H9 (cell line): Measurements from ENCODE around the gene SDC4. TPM values are rescaled to one million over a fixed set of nuclear protein-coding genes. Genes with fewer than 3 reads are reported as not detected.

ENCODE experiments used
- DNase-seq: peaks from one replicate; pipeline ENCODE4 v3.0.0-alpha.2; 2017
- H2AFZ ChIP-seq: one replicate; pipeline ENCODE4 v1.6.1; 2013; ENCODE audit warnings: mild to moderate bottlenecking, low read length, control low read depth, moderate library complexity
- H2AK5ac ChIP-seq: 2 replicates; pipeline ENCODE4 v1.6.1; 2013; ENCODE audit warnings: low read length, control low read depth, mixed read lengths; ENCODE audit not compliant: insufficient read length
- H2BK120ac ChIP-seq: one replicate; pipeline ENCODE4 v1.6.1; 2013; ENCODE audit warnings: low read depth, mild to moderate bottlenecking, low read length, control low read depth, inconsistent platforms; ENCODE audit not compliant: poor library complexity, severe bottlenecking
- H2BK12ac ChIP-seq: 2 replicates; pipeline ENCODE4 v1.6.1; 2013; ENCODE audit warnings: low read length, control low read depth, mixed read lengths, low read depth; ENCODE audit not compliant: insufficient read length
- H2BK15ac ChIP-seq: 2 replicates; pipeline ENCODE4 v1.6.1; 2013; ENCODE audit warnings: low read depth, low read length, control low read depth
- H2BK20ac ChIP-seq: one replicate; pipeline ENCODE4 v1.6.1; 2013; ENCODE audit warnings: low read depth, mild to moderate bottlenecking, low read length, control low read depth, inconsistent platforms; ENCODE audit not compliant: poor library complexity, severe bottlenecking
- H2BK5ac ChIP-seq: 2 replicates; pipeline ENCODE4 v1.6.1; 2013; ENCODE audit warnings: low read length, control low read depth, mixed read lengths; ENCODE audit not compliant: insufficient read length
- H3K14ac ChIP-seq: 2 replicates; pipeline ENCODE4 v1.6.1; 2013; ENCODE audit warnings: low read length, control low read depth; ENCODE audit not compliant: insufficient read depth
- H3K18ac ChIP-seq: 2 replicates; pipeline ENCODE4 v1.6.1; 2013; ENCODE audit warnings: low read depth, mild to moderate bottlenecking, mixed read lengths, low read length, control low read depth; ENCODE audit not compliant: insufficient read length
- H3K23ac ChIP-seq: 2 replicates; pipeline ENCODE4 v1.6.1; 2013; ENCODE audit warnings: low read length, control low read depth, mixed read lengths, low read depth; ENCODE audit not compliant: insufficient read length
- H3K23me2 ChIP-seq: 2 replicates; pipeline ENCODE4 v1.6.1; 2013; ENCODE audit warnings: low read depth, mild to moderate bottlenecking, mixed read lengths, low read length, control low read depth; ENCODE audit not compliant: insufficient read length, poor library complexity, severe bottlenecking
- H3K27ac ChIP-seq: 2 replicates; pipeline ENCODE4 v1.5.1; 2013; ENCODE audit warnings: low read length, control low read depth, mixed read lengths, low read depth; ENCODE audit not compliant: insufficient read length
- H3K27me3 ChIP-seq: 2 replicates; pipeline ENCODE4 v1.6.1; 2013; ENCODE audit warnings: low read length, control low read depth, inconsistent platforms; ENCODE audit not compliant: insufficient read depth
- H3K4ac ChIP-seq: 2 replicates; pipeline ENCODE4 v1.6.1; 2013; ENCODE audit warnings: low read depth, mild to moderate bottlenecking, control low read depth, inconsistent platforms, low read length, moderate library complexity
- H3K4me1 ChIP-seq: 2 replicates; pipeline ENCODE4 v1.6.1; 2013; ENCODE audit warnings: low read length, control low read depth, inconsistent platforms; ENCODE audit not compliant: insufficient read depth
- H3K4me2 ChIP-seq: 2 replicates; pipeline ENCODE4 v1.6.1; 2013; ENCODE audit warnings: low read length, control low read depth, mixed read lengths; ENCODE audit not compliant: insufficient read length, insufficient read depth
- H3K56ac ChIP-seq: 2 replicates; pipeline ENCODE4 v1.6.1; 2013; ENCODE audit warnings: low read depth, mild to moderate bottlenecking, mixed read lengths, low read length, control low read depth; ENCODE audit not compliant: insufficient read length
- H3K79me1 ChIP-seq: 2 replicates; pipeline ENCODE4 v1.6.1; 2013; ENCODE audit warnings: low read depth, mild to moderate bottlenecking, moderate library complexity, low read length, control low read depth, inconsistent platforms; ENCODE audit not compliant: insufficient read depth, poor library complexity, severe bottlenecking
- H3K79me2 ChIP-seq: 2 replicates; pipeline ENCODE4 v1.6.1; 2013; ENCODE audit warnings: low read length, control low read depth, inconsistent platforms; ENCODE audit not compliant: insufficient read depth
- H3K9ac ChIP-seq: 2 replicates; pipeline ENCODE4 v1.6.1; 2013; ENCODE audit warnings: low read length, control low read depth, mixed read lengths; ENCODE audit not compliant: insufficient read length; ENCODE audit errors: extremely low read depth
- H3K9me3 ChIP-seq: one replicate; pipeline ENCODE4 v1.6.1; 2013; ENCODE audit warnings: low read depth, low read length, inconsistent platforms; ENCODE audit not compliant: control insufficient read depth
- H3T11ph ChIP-seq: one replicate; pipeline ENCODE4 v1.6.1; 2013; ENCODE audit warnings: mild to moderate bottlenecking, low read length, control low read depth, inconsistent platforms
- H4K20me1 ChIP-seq: one replicate; pipeline ENCODE4 v1.6.1; 2013; ENCODE audit not compliant: control insufficient read depth, insufficient read length, insufficient read depth
- H4K5ac ChIP-seq: 2 replicates; pipeline ENCODE4 v1.6.1; 2013; ENCODE audit warnings: low read depth, mild to moderate bottlenecking, mixed read lengths, low read length, control low read depth; ENCODE audit not compliant: insufficient read length
- H4K8ac ChIP-seq: replicated peaks from 2 replicates; pipeline ENCODE4 v1.6.1; 2013; ENCODE audit warnings: low read length, control low read depth, mixed read lengths, low read depth; ENCODE audit not compliant: insufficient read length
- H4K91ac ChIP-seq: 2 replicates; pipeline ENCODE4 v1.6.1; 2013; ENCODE audit warnings: low read depth, mild to moderate bottlenecking, moderate library complexity, mixed read lengths, low read length, control low read depth; ENCODE audit not compliant: insufficient read length
- H3K27ac Mint-ChIP-seq, 3 experiments: 2 replicates in 2 of 3; 3 replicates in 1 of 3; pipeline ENCODE4 v1.8.0; 2020 to 2021; ENCODE audit warnings: mixed read lengths in 3 of 3, mild to moderate bottlenecking in 1 of 3, moderate library complexity in 1 of 3
- H3K27me3 Mint-ChIP-seq: 2 replicates; pipeline ENCODE4 v1.8.0; 2021; ENCODE audit warnings: low read depth, mild to moderate bottlenecking, moderate library complexity, mixed read lengths
- H3K36me3 Mint-ChIP-seq, 3 experiments: 2 replicates in 2 of 3; 3 replicates in 1 of 3; pipeline ENCODE4 v1.8.0; 2020 to 2021; ENCODE audit warnings: low read depth in 3 of 3, mixed read lengths in 3 of 3; ENCODE audit not compliant: insufficient read depth in 1 of 3
- H3K4me1 Mint-ChIP-seq, 2 experiments: 2 replicates each; pipeline ENCODE4 v1.8.0; 2020; ENCODE audit warnings: mixed read lengths in 2 of 2
- H3K4me3 Mint-ChIP-seq, 2 experiments: 2 replicates in 1 of 2; 3 replicates in 1 of 2; pipeline ENCODE4 v1.8.0; 2020 to 2021; ENCODE audit warnings: mild to moderate bottlenecking in 2 of 2, mixed read lengths in 2 of 2, moderate library complexity in 1 of 2
- H3K9me3 Mint-ChIP-seq, 2 experiments: 2 replicates in 1 of 2; 3 replicates in 1 of 2; pipeline ENCODE4 v1.8.0; 2020; ENCODE audit warnings: mild to moderate bottlenecking in 2 of 2, mixed read lengths in 2 of 2, moderate library complexity in 1 of 2
- CTCF ChIP-seq: fragments of 200-600 bp; sonication (generic); conservative IDR thresholded peaks from 3 replicates; pipeline ENCODE4 v1.8.0; 2021; ENCODE audit warnings: antibody characterized with exemption, mild to moderate bottlenecking
- WGBS: extraction: QIAGEN DNeasy Blood & Tissue Kit; methylation state at CpG from one replicate; pipeline ENCODE4 v1.1.7; 2013; ENCODE audit warnings: missing lambda C conversion rate, low lambda C conversion rate, mixed read lengths; ENCODE audit not compliant: insufficient read length; ENCODE audit errors: extremely low coverage; 5-methylcytosine and 5-hydroxymethylcytosine counted together
- total RNA-seq: library from RNA; stranded (reverse); gene quantifications from 2 replicates; pipeline ENCODE4 v1.2.1, GENCODE V29; 2021

Gene SDC4
- total RNA-seq, 1 experiment from 2014 or later = 50.7 TPM

- no peak overlapping the region for H2AFZ ChIP-seq
- Mint-ChIP-seq H3K27ac (no peak overlapping the region), H3K9me3 (no peaks in the 10 kb centered on the region), H3K4me1 (peaks cover 27 to 34% of the 10 kb centered on the region in 2 experiments), H3K4me3 (no peak overlapping the region), H3K36me3 (no peaks in the 10 kb centered on the region), H3K27me3 (no peaks in the 10 kb centered on the region)
- TF ChIP-seq CTCF = no peak
- H2BK5ac ChIP-seq = no peak overlapping the region
- no peak for DNase-seq
- H3K4me1 ChIP-seq = peaks cover 3% of the 10 kb centered on the region; the same call in 1 of the 2 replicates
- H3K4me2 ChIP-seq = no peak overlapping the region
- no peak overlapping the region for H3T11ph ChIP-seq
- H3K23me2 ChIP-seq = no peaks in the 10 kb centered on the region
- H3K9ac ChIP-seq = no peak overlapping the region
- no peaks in the 10 kb centered on the region for H3K79me2 ChIP-seq
- H4K8ac ChIP-seq = no peak overlapping the region
- H3K18ac ChIP-seq = no peak overlapping the region
- H3K56ac ChIP-seq = no peak overlapping the region
- H4K5ac ChIP-seq = peak overlapping the region; percentile 33
- H3K14ac ChIP-seq = no peak overlapping the region
- H4K91ac ChIP-seq = no peak overlapping the region
- no peak overlapping the region for H2BK20ac ChIP-seq
- H2BK120ac ChIP-seq = no peak overlapping the region
- no peak overlapping the region for H3K27ac ChIP-seq
- no peak overlapping the region for H3K4ac ChIP-seq
- H3K79me1 ChIP-seq = no peaks in the 10 kb centered on the region
- no peaks in the 10 kb centered on the region for H3K27me3 ChIP-seq
- no peak overlapping the region for H2BK12ac ChIP-seq
- no peak overlapping the region for H2BK15ac ChIP-seq
- WGBS = no CpG with 5 or more reads among the region's 1 CpG
- no peaks in the 10 kb centered on the region for H3K9me3 ChIP-seq
- no peak overlapping the region for H3K23ac ChIP-seq
- no peak overlapping the region for H2AK5ac ChIP-seq
- no peaks in the 10 kb centered on the region for H4K20me1 ChIP-seq
Measured at GRCh38 chr20:45353746-45354145, 5.5 kb upstream of the SDC4 start.
